Hindlimb muscle (tissue), 1 donor: ENCODE measurements around the gene RIIAD1. TPM values are rescaled to one million over a fixed set of nuclear protein-coding genes. Genes with fewer than 3 reads are reported as not detected.
"Not testable (repeated sequence)": the region's sequence is repeated elsewhere in the genome, so short reads cannot be mapped to it uniquely, and the experiment has no call there.

Experiments used
- DNase-seq: peaks from one replicate; pipeline ENCODE4 v3.0.0-alpha.2; 2013
- polyA plus RNA-seq: library from polyadenylated mRNA; unstranded; fragments of 120-200 nt; gene quantifications from one replicate; pipeline ENCODE4 v1.2.1, GENCODE V29; 2013; ENCODE audit not compliant: insufficient read length

The RIIAD1 gene
- polyA plus RNA-seq, result not detected

- peak; percentile 29 for DNase-seq
Observed at GRCh38 chr1:151720974-151721787, at the start of gene RIIAD1. TSS of gene RIIAD1 (plus strand) at chr1:151721522. CDS start at chr1:151721537, 15 bp downstream.

GRCh38 chr1:151673407-151673806 lies 47.9 kb upstream of the RIIAD1 start:
- no peak for DNase-seq

- DNase-seq, result no peak
Observed at GRCh38 chr1:151680391-151680790, 40.9 kb upstream of the RIIAD1 start.

- DNase-seq, result no peak
Observed at GRCh38 chr1:151680826-151681225, 40.5 kb upstream of the RIIAD1 start.

GRCh38 chr1:151681923-151682322 lies 39.4 kb upstream of the RIIAD1 start:
- no peak for DNase-seq

- not testable (repeated sequence) for DNase-seq
Observed at GRCh38 chr1:151682901-151683300, 38.4 kb upstream of the RIIAD1 start.

GRCh38 chr1:151684128-151684527 lies 37.2 kb upstream of the RIIAD1 start:
- no peak for DNase-seq

- no peak for DNase-seq
Observed at GRCh38 chr1:151686561-151686960, 34.8 kb upstream of the RIIAD1 start.

GRCh38 chr1:151689494-151689893 lies 31.8 kb upstream of the RIIAD1 start:
- DNase-seq, result no peak

- DNase-seq, result no peak
Observed at GRCh38 chr1:151692226-151692625, 29.1 kb upstream of the RIIAD1 start.

- DNase-seq, result peak; percentile 18
Observed at GRCh38 chr1:151693057-151693651, 28.2 kb upstream of the RIIAD1 start.

GRCh38 chr1:151701515-151701914 lies 19.8 kb upstream of the RIIAD1 start:
- DNase-seq, result no peak

- no peak for DNase-seq
Observed at GRCh38 chr1:151702936-151703335, 18.4 kb upstream of the RIIAD1 start.

- DNase-seq, result no peak
Observed at GRCh38 chr1:151703813-151704212, 17.5 kb upstream of the RIIAD1 start.

- DNase-seq, result no peak
Observed at GRCh38 chr1:151704246-151704645, 17.1 kb upstream of the RIIAD1 start.

GRCh38 chr1:151705146-151705545 lies 16.2 kb upstream of the RIIAD1 start:
- no peak for DNase-seq

- no peak for DNase-seq
Observed at GRCh38 chr1:151705753-151706463, 15.4 kb upstream of the RIIAD1 start.

- DNase-seq, result no peak
Observed at GRCh38 chr1:151706464-151707415, 14.6 kb upstream of the RIIAD1 start.

GRCh38 chr1:151707541-151708065 lies 13.7 kb upstream of the RIIAD1 start:
- no peak for DNase-seq

GRCh38 chr1:151708891-151709290 lies 12.4 kb upstream of the RIIAD1 start:
- DNase-seq, result no peak

- DNase-seq, result no peak
Observed at GRCh38 chr1:151710187-151710840, 11.0 kb upstream of the RIIAD1 start.
